ENCODE measurements around the gene SDF2L1.
"Not testable (repeated sequence)": the region's sequence is repeated elsewhere in the genome, so short reads cannot be mapped to it uniquely, and the experiment has no call there.

The SDF2L1 gene

GRCh38 chr22:21665047-21665851 is 23.1 kb downstream of the SDF2L1 start:
- no peak for DNase-seq

GRCh38 chr22:21666786-21667185 is 24.7 kb downstream of the SDF2L1 start:
- no peak for DNase-seq

DNA sequence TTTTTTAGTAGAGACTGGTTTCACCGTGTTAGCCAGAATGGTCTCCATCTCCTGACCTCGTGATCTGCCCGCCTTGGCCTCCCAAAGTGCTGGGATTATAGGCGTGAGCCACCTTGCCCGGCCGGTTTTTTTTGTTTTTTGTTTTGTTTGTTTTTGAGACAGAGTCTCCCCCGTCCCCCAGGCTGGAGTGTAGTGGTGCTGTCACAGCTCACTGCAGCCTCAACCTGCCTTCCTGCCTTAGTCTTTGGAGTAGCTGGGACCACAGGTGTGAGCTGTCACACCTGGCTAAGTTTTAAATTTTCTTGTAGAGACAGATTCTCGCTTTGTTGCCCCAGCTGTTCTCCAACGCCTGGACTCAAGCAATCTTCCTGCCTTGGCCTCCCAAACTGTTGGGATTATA is 26.9 kb downstream of the SDF2L1 start:
- DNase-seq, result no peak

DNA sequence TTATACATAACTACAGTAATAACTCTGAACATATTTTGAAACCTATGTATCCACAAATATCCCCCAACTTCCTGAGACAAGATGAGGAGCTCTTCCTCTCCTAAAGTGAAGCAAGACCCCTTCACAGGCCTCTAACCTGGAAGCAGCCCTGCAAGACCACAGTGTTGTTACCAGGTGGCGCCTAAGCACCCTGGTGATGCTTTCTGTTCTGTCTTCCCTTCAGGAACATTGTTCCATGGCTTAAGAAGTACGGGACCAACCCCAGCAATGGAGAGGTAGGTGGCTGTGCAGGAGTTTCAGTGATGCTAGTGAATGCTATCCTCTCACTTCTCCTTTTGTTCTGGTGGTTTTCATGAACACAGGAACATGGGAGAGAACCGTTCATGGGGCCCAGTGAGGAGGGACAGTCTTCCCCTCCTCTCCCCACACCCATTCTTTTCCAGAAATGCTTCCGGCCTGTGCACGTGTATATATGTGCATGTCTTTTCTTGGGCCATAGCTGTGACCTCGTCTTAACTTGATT is 30.1 kb downstream of the SDF2L1 start:
- DNase-seq, result no peak

GRCh38 chr22:21673534-21674321 is 31.6 kb downstream of the SDF2L1 start:
- DNase-seq, result no peak

DNA sequence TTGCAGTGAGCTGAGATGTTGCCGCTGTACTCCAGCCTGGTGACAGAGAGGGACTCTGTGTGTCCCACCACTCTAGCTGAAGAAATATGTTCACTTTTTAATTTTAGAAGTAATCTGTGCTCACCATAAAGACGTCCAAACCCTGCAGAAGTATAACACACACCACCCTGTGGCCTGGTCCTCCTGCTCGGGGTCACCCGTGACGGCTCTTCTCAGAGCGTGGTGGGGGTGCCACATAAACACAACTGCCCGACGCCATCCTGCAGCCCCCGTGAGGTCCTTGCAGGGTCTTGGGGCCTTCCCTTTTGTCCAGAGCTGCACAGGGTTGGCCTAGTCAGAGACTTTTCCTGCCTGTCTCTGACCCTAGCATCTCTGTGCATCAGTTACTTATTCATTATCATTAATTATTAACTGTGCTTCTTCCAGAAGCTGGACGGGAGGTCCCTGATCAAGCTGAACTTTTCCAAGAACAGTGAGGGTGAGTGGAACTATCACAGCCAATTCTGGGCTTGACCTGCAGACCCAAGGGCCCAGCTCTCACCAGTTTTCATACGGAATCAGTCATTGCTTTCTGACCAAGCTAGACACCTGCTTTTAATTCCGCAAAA is 32.6 kb downstream of the SDF2L1 start:
- no peak for DNase-seq

DNA sequence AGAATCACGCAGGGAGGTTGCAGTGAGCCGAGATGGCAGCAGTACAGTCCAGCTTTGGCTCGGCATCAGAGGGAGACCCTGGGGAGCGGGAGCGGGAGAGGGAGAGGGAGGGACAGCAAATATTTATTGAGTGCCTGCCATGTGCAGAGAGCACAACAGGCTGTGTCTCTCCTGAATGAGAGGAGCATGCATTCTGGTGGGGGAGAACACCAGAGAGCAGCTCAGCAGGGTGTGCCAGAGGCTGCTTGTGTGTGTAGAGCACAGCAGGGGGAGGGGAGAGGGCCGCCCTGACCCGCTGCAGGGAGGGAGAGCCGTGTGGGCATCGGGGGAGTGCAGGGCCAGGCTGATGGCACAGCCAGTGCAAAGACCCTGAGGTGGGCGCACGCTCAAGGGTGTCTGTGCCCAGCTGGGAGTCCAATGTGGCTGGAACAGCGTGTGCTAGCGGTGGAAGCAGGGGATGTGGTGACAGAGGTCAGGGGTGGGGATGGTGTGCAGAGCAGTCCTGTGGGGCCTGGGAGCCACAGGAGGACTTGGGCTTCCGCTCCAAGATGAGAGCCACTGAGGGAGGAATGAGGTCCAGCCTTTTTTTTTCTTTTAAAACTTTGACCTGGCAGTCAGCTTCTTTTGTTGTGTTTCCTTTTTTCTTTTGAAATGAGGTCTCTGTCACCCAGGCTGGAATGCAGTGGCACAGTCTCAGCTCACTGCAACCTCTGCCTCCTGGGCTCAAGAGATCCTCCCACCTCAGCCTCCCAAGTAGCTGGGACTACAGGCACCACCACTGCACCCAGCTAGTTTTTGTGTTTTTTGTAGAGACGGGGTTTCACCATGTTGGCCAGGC is 35.7 kb downstream of the SDF2L1 start:
- no peak for DNase-seq

DNA sequence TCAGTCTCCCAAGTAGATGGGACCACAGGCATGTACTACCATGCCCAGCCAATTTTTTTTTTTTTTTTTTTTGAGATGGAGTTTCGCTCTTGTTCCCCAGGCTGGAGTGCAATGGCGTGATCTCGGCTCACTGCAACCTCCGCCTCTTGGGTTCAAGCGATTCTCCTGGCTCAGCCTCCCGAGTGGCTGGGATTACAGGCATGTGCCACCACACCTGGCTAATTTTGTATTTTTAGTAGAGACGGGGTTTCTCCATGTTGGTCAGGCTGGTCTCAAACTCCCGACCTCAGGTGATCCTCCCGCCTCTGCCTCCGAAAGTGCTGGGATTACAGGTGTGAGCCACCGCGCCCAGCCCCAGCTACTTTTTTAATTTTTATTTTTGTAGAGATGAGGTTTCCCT is 36.7 kb downstream of the SDF2L1 start:
- not testable (repeated sequence) for DNase-seq

- DNase-seq, result no peak
Observed at GRCh38 chr22:21679383-21679782, 37.3 kb downstream of the SDF2L1 start.

DNA sequence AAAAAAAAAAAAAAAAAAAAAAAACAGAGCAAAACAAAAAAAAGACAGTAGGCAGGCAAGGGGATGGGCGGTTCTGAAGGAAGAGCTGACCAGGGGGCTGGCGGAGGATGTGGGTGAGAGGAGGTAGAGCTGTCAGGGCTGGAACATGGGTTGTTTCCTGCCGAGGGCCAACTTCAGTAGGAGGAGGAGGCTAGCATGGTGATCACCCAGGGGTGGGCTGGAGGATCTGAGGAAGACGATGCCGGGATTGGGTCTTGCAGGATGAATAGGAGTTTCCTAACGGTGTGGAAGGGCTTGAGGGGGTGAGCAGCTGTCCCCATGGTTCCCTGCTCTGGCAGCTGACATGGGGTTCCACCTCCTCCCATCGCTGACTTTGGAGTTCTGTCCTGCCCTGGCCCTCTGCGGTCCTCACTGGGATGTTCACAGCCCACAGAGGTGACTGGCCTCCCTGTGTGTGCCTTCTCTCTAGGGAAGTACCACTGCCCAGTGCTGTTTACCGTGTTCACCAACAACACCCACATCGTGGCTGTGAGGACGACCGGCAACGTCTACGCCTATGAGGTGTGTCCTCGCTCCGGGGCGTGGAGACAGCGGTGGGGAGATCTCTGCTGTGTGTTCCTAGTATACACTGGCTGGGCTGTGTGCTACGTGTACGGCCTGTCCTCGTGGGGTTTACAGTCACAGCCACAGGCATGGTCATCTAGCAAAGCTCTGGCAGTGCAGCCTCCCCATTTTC is 38.9 kb downstream of the SDF2L1 start:
- no peak for DNase-seq

DNA sequence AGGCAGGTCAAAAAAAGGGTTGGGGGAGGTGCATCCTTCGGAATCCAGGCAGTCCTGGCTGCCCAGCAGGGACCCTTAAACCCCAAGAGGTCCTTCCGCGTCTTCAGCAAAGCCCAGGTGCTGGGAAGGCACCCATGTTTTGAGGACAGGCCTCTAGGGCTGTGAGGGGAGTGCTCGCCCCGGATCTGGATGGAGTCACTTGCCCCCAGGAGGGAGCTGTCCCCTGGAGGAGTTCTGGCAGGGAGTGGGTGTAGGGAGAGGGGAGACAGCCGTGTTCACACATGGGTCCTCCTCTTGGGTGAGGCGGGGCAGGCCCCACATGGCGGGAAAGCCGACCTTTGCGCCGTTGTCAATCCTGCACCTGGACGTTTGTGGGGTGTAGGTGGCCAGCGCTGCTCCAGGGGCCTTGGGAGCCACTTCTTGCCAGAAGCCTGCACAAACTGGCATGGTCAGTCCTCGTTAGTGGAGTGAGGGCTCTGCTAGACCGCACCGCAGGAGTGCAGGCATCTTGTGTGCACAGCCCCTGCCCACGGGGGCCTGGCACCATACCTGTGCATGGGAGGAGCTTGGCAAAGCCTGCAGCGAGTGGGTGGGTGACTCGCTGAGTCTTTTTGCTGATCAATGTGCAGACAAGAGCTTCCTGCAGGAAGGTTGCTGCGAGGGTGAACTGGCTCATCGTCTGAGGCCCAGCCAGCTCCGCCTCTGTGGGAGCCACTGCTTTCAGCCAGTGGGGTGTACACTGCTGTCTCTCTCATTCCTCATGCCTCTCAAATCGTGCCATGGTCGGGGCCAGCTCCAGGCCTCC is 39.7 kb downstream of the SDF2L1 start:
- no peak for DNase-seq

GRCh38 chr22:21682385-21683175 is 40.5 kb downstream of the SDF2L1 start:
- no peak for DNase-seq

- no peak for DNase-seq
Observed at GRCh38 chr22:21683401-21683811, 41.3 kb downstream of the SDF2L1 start.

DNA sequence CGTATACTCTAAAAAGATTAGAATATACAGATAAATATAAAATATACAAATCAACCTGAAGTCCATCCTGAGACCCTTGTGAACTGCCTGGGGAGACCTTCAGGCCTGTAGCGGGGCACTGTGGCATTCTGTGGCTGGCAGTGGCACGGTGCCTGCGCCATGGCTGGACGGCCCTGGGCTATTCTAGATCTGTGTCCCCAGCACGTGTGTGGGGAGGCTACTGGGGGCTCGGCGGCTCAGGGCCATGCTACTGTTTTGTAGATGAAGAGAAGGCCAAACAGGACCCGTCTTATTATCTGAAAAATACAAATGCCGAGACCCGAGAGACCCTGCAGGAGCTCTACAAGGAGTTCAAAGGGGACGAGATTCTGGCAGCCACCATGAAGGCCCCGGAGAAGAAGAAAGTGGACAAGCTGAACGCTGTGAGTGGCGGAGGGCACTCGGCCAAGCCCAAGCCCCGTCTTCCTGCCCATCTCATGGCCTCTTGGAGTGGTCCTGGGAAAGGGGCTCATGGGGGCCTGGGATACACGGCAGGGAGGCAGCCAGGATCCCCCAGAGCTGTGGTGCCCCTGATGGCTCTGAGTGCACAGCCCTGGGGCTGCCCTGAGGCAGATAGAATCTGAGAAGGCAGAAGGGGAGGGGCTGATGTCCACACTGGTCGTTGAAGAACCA is 42.5 kb downstream of the SDF2L1 start:
- no peak for DNase-seq

DNA sequence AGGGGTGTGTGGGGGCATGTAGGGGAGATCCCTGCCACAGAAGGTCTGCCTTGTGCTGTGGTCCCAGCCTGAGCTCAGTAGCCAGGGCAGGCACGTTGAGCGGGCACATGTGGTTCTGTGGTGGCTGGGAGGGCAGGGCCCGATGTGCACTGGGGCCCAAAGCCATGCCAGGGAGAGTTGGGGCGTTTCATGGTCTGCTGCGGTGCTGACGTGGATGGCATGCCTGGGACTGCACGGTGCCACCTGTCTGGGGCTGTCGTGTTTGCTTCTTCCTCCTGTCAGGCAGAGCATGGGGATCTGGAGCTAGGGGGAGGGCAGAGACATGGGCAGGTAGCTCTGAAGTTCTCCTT is 43.0 kb downstream of the SDF2L1 start:
- no peak for DNase-seq

DNA sequence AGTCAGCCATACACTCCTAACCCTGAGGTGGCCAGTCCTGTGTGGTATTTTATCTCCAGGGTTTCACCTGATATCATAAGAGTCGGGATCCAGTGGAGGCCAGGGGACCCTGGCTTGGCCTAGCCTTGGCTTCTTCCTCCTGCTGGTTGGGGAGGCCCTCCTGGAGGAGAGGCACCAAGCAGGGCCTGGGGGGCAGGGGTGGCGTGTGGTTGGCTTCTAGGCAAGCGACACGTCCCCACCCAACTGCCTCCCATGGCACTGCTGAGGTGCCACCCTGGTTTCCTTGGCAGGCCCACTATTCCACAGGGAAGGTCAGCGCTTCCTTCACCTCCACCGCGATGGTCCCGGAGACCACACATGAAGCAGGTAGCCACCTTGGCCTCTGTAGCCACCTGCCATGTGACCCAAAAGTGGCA is 44.1 kb downstream of the SDF2L1 start:
- no peak for DNase-seq

DNA sequence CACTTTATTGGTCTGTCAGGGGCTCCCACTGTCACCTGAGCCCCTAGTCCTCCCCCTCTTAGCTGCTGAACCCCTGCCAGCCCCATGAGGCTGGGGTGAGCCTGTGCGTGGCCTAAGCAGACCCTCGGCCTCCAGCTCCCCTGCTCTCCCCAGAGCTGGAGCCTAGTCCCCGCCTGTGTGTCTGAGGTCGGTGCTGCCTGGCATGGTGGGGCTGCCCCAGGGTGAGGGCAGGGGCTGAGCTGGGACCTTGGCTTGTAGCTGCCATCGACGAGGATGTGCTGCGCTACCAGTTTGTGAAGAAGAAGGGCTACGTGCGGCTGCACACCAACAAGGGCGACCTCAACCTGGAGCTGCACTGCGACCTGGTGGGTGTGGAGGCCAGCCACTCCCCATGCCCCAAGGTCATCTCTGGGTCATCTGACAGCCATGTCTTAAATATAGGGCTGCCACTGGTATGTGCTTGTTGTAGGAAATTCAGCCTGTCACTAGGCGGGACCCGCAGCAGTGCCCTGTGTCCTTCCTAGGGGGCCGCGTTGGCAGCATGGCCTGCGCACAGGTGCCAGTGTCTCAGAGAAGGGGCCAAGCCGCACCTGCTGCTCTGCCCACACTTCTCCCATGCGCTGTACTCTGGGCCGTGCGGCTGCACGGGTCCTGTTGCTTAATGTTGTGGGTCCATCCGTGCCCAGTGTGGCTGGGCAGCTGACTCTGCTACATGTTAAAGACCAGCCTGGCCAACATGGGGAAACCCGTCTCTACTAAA is 44.7 kb downstream of the SDF2L1 start:
- no peak for DNase-seq

- no peak for DNase-seq
Observed at GRCh38 chr22:21687685-21688259, 45.7 kb downstream of the SDF2L1 start.

- no peak for DNase-seq
Observed at GRCh38 chr22:21688341-21688705, 46.2 kb downstream of the SDF2L1 start.
